Epithelial cell of proximal tubule (primary cell): Measurements from ENCODE around the gene SDF2L1. TPM values are rescaled to one million over a fixed set of nuclear protein-coding genes. Genes with fewer than 3 reads are reported as not detected.
"Not testable (repeated sequence)": the region's sequence is repeated elsewhere in the genome, so short reads cannot be mapped to it uniquely, and the experiment has no call there.

ENCODE experiments used
- DNase-seq: peaks from one replicate; pipeline ENCODE4 v3.0.0-alpha.2; 2011; ENCODE audit warnings: low read depth
- H3K4me3 ChIP-seq: 2 replicates; pipeline ENCODE4 v1.5.1; 2011; ENCODE audit warnings: low read depth, mild to moderate bottlenecking, low read length
- CTCF ChIP-seq: conservative IDR thresholded peaks from 2 replicates; pipeline ENCODE4 v1.5.1; 2012; ENCODE audit warnings: low read depth, mild to moderate bottlenecking, low read length
- total RNA-seq: library from RNA; depleted of rRNA; stranded (reverse); fragments of >200 nt; gene quantifications from 2 replicates; pipeline ENCODE4 v1.2.3, GENCODE V29; 2015

Gene SDF2L1
- total RNA-seq, 1 donor from 2014 or later = 93.2 TPM

GRCh38 chr22:21642584-21643448, 714 bp downstream of the SDF2L1 start:
- H3K4me3 ChIP-seq = peak overlapping the region; percentile 80
- no peak for DNase-seq
- TF ChIP-seq CTCF = peak; percentile 65

DNA sequence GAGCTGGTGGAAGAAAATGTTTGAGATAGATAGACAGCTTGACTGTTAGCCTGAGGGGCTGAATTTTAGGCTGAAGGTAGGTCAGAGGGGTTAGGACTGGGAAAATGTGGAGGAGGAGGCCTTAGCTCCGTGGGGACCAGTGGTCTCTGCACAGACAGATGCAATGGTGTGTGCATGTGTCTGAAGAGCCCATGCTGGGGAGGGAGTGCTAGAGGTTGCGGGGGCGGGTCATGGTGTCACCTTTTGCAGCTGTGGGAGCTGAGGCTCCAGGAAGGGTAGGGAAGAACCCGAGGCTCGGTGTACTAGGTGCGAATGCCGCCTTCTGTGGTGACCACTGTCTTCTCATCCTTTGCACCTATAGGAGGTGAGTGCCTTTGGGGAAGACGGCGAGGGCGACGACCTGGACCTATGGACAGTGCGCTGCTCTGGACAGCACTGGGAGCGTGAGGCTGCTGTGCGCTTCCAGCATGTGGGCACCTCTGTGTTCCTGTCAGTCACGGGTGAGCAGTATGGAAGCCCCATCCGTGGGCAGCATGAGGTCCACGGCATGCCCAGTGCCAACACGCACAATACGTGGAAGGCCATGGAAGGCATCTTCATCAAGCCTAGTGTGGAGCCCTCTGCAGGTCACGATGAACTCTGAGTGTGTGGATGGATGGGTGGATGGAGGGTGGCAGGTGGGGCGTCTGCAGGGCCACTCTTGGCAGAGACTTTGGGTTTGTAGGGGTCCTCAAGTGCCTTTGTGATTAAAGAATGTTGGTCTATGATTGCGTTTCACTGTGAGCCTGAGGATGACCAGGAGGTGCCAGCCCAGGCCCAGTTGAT, 1.6 kb downstream of the SDF2L1 start:
- DNase-seq = no peak
- peak; percentile 18 for TF ChIP-seq CTCF
- peak overlapping the region; percentile 80 for H3K4me3 ChIP-seq

DNA sequence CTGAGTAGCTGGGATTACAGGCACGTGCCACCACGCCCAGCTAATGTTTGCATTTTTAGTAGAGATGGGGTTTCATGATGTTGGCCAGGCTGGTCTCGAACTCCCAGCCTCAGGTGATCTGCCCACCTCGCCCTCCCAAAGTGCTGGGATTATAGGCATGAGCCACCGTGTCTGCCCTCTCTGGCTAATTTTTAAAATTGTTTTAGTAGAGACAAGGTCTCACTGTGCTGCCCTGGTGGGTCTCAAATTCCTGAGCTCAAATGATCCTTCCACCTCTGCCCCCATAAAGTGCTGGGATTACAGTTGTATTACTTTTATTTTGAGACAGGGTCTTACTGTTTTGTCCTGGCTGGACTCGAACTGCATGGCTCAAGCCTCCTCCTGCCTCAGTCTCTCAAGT, 3.4 kb downstream of the SDF2L1 start:
- not testable (repeated sequence) for H3K4me3 ChIP-seq

DNA sequence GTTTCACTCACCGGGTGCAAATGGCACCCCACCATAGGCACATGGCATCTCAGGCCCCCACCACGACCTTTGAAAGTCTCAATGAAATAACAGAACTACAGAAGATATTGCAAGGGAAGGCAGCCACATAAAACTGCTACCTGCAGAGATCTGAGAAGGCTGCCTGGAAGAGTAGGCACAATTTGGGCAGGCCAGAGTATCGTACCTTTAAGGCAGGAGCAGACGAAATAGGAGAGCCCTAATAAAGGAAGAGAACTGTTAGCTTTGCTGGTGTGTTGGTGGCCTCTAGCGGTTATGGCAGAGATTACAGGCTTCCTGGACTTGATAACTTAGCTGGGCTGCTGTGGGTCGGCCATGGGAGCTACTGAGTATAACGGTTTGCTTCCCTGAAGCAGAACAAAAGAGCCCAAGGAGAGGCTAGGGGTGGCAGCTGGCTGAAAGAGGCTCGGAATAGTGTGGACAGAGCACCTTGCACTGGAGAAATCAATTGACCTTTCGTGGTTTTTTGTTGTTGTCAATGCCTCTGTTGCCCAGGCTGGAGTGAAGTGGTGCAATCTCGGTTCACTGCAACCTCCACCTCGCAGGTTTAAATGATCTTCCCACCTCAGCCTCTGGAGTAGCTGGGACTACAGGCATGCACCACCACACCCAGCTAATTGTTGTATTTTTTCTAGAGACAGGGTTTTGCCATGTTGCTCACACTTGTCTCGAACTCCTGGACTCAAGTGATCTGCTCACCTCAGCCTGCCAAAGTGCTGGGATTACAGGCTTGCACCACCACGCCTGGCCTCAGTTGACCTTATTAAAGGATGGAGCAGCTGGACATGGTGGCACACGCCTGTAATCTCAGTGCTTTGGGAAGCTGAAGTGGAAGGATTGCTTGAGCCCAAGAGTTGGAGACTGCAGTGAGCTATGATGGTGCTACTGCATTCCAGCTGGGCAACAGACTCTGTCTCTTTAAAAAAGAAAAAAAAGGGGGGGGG, 4.8 kb downstream of the SDF2L1 start:
- no peak overlapping the region for H3K4me3 ChIP-seq
- TF ChIP-seq CTCF = peak; percentile 90
- peak; percentile 26 for DNase-seq

More for the DNA sequence above, 3.4 kb downstream of the SDF2L1 start:
- not testable (repeated sequence) for DNase-seq

GRCh38 chr22:21650280-21650679, 8.2 kb downstream of the SDF2L1 start:
- no peak overlapping the region for H3K4me3 ChIP-seq
- no peak for TF ChIP-seq CTCF
- no peak for DNase-seq

DNA sequence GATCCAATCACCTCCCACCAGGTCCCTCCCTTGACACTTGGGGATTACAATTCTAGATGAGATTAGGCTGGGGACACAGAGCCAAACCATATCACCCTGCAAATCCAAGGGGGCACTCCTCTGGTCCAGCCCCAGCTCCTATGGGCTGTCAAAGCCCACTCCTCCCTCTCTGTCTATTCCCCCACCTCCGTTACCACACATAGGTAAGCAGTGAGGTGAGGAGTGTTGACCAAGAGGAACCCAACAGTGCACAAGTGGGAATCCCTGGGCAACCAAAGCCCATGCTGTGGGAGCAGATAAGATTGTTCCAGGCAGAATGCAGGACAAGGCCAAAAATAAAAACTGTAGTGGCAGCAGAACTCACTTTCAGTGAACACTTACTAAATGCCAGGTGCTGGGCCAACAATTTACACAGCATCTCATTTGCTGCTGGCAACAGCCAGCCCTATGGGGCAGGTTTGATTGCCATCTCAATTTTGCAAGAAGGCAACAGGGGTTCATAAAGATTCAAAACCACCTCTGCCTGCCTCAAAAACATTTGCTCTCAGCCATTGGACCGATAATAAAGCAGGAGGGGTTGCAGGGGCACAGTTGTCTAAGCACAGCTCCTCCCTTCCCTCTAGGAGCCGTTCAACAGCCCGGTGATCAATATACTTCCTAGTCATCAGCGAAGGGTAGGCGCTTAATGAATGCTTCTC, 8.9 kb downstream of the SDF2L1 start:
- TF ChIP-seq CTCF = no peak

More for the DNA sequence above, 8.9 kb downstream of the SDF2L1 start:
- H3K4me3 ChIP-seq = peak overlapping the region; percentile 85
- DNase-seq = no peak
